Mucosa of descending colon (tissue), 3 donors: Measurements from ENCODE around the gene TUBA3C. TPM values are rescaled to one million over a fixed set of nuclear protein-coding genes. Genes with fewer than 3 reads are reported as not detected.
"Not testable (repeated sequence)": the region's sequence is repeated elsewhere in the genome, so short reads cannot be mapped to it uniquely, and the experiment has no call there.

Experiments used
- ATAC-seq: fragments of 200-7000 bp; cut with Tn5 transposase; one replicate; pipeline ENCODE4 v1.9.1; 2020; ENCODE audit warnings: mild to moderate bottlenecking, moderate library complexity
- DNase-seq, 3 donors: peaks; one replicate each; pipeline ENCODE4 v3.0.0-alpha.2; 2020
- H3K36me3 ChIP-seq: fragments of 200-600 bp; one replicate; pipeline ENCODE4 v1.8.0; 2021; ENCODE audit warnings: low read depth, mild to moderate bottlenecking
- H3K4me1 ChIP-seq: fragments of 200-600 bp; one replicate; pipeline ENCODE4 v1.8.0; 2021; ENCODE audit warnings: low read depth, mild to moderate bottlenecking
- H3K4me3 ChIP-seq: fragments of 200-600 bp; one replicate; pipeline ENCODE4 v1.8.0; 2021; ENCODE audit warnings: mild to moderate bottlenecking
- H3K9me3 ChIP-seq: fragments of 200-600 bp; one replicate; pipeline ENCODE4 v1.8.0; 2021; ENCODE audit warnings: mild to moderate bottlenecking
- intact Hi-C, 2 donors: fragments of 100-400 bp; cut with DNase I in 1 of 2; cut with micrococcal nuclease in 1 of 2; formaldehyde crosslinking; loops; one replicate each; pipeline versions ENCODE4 v1.11.0 to v1.11.1; 2022; cut with DNase I, micrococcal nuclease
- total RNA-seq, 3 donors: library from RNA; stranded (reverse); fragmentation: NEBNext Ultra II Directional in 2 of 3; extraction: Animal tissue kit (Norgen Biotek cat#: 25700) in 2 of 3; gene quantifications; one replicate each; pipeline versions ENCODE4 v1.2.1 to v1.2.4, GENCODE V29; 2021 to 2023
- TF ChIP-seq, protein P1 (sequence below): fragments of 200-600 bp; IDR thresholded peaks from one replicate; pipeline ENCODE4 v1.8.0; 2022; ENCODE audit warnings: antibody characterized with exemption, mild to moderate bottlenecking
- donor health status: DM: no; HTN: no; CAD: no; lungs with moderate emphysema.
- donor health status: DM: no; HTN: no; CAD: no.
- donor health status: DM: no; HTN: yes; CAD: no.

Gene TUBA3C
- total RNA-seq, 3 donors from 2014 or later = not detected

DNA sequence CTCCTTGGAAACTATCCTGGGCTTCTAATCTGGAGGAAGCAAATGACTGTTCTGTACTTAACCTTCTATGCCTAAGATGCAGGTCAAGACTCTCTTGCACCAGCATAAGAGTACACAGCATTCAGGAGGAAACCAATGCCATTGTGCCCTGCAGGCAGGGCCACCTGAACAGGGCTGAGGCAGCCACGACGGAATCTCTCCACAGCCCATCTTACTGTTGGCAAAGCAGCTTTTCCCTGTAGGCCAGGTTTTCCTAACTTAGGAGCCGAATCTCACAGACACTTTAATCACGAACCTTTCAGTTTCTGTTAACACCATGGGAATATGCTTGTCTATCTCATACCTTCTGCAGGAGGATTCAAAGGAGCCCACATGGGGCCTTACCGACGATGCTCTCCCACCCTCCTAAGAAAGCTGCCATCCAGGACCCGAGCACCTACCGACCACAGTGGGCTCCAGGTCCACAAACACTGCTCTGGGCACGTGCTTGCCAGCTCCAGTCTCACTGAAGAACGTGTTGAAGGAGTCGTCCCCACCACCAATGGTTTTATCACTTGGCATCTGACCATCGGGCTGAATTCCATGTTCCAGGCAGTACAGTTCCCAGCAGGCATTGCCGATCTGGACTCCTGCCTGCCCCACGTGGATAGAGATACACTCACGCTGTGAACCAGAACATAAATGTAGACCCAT lies 2.6 kb downstream of the TUBA3C start:
- Histone ChIP-seq H3K36me3 (no peaks in the 10 kb centered on the region), H3K9me3 (peaks cover 81% of the 10 kb centered on the region), H3K4me1 (no peaks in the 10 kb centered on the region), H3K4me3 (no peak overlapping the region)
- intact Hi-C loops = no loop called here
- DNase-seq (no peak), ATAC-seq (no peak)
- TF ChIP-seq, protein P1, sequence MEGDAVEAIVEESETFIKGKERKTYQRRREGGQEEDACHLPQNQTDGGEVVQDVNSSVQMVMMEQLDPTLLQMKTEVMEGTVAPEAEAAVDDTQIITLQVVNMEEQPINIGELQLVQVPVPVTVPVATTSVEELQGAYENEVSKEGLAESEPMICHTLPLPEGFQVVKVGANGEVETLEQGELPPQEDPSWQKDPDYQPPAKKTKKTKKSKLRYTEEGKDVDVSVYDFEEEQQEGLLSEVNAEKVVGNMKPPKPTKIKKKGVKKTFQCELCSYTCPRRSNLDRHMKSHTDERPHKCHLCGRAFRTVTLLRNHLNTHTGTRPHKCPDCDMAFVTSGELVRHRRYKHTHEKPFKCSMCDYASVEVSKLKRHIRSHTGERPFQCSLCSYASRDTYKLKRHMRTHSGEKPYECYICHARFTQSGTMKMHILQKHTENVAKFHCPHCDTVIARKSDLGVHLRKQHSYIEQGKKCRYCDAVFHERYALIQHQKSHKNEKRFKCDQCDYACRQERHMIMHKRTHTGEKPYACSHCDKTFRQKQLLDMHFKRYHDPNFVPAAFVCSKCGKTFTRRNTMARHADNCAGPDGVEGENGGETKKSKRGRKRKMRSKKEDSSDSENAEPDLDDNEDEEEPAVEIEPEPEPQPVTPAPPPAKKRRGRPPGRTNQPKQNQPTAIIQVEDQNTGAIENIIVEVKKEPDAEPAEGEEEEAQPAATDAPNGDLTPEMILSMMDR = no peak

DNA sequence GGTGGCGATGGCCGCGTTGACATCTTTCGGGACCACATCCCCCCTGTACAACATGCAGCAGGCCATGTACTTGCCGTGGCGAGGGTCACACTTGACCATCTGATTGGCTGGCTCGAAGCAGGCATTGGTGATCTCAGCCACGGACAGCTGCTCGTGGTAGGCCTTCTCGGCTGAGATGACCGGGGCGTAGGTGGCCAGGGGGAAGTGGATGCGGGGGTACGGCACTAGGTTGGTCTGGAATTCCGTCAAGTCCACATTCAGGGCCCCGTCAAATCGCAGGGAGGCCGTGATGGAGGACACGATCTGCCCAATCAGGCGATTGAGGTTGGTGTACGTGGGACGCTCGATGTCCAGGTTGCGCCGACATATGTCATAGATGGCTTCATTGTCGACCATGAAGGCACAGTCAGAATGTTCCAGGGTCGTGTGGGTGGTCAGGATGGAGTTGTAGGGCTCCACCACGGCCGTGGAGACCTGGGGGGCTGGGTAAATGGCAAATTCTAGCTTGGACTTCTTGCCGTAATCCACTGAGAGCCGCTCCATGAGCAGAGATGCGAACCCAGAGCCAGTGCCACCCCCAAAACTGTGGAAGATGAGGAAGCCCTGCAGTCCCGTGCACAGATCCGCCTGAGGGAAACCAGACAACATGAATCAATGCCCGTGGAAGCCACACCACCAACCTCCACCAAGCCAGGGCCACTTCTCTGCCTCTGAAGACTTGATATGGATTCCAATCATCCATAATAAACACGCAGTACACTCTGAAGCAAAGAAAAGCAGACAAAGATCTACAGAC lies 4.4 kb downstream of the TUBA3C start:
- H3K4me3 ChIP-seq, ATAC-seq, H3K4me1 ChIP-seq, DNase-seq, intact Hi-C loops, H3K36me3 ChIP-seq: not testable (repeated sequence)
- H3K9me3 ChIP-seq = peaks cover 71% of the 10 kb centered on the region

DNA sequence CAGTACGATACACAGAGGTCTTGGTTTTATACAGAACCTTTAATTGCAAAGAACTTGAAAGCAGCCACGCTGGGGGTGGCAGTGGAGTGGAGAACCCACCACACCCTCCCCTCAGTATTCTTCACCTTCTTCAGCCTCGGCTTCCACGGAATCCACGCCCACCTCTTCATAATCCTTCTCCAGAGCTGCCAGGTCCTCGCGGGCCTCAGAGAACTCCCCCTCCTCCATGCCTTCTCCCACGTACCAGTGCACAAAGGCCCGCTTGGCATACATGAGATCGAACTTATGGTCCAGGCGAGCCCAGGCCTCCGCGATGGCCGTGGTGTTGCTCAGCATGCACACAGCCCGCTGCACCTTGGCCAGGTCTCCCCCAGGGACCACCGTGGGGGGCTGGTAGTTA lies 7.9 kb downstream of the TUBA3C start:
- TF ChIP-seq, protein P1 = no peak
- intact Hi-C loops = no loop called here
- DNase-seq (no peak), ATAC-seq (no peak)
- Histone ChIP-seq H3K36me3 (no peaks in the 10 kb centered on the region), H3K9me3 (peaks cover 65% of the 10 kb centered on the region), H3K4me1 (no peaks in the 10 kb centered on the region), H3K4me3 (no peak overlapping the region)

DNA sequence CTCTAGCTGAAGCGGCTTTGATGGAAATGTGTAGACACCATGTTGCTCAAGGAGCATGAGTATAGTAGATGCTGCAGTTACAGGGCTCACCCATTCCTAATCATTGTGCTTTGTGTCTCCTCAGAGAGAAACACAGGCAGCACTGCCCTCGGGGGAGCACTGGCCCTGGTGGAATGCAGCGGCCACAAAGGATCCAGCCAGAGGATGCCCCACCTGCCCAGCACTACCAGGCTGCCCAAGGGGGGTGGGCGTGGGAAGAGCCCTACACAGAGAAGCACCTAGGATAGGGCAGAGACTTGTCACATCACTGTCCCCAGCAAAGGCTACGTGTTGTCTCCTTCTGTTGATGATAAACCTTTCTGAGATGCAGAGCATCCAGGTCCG lies 9.0 kb downstream of the TUBA3C start:
- intact Hi-C loops = no loop called here
- TF ChIP-seq, protein P1 = no peak
- Histone ChIP-seq H3K9me3 (peaks cover 55% of the 10 kb centered on the region), H3K4me1 (no peaks in the 10 kb centered on the region), H3K36me3 (no peaks in the 10 kb centered on the region), H3K4me3 (no peak overlapping the region)
- DNase-seq (no peak), ATAC-seq (no peak)

DNA sequence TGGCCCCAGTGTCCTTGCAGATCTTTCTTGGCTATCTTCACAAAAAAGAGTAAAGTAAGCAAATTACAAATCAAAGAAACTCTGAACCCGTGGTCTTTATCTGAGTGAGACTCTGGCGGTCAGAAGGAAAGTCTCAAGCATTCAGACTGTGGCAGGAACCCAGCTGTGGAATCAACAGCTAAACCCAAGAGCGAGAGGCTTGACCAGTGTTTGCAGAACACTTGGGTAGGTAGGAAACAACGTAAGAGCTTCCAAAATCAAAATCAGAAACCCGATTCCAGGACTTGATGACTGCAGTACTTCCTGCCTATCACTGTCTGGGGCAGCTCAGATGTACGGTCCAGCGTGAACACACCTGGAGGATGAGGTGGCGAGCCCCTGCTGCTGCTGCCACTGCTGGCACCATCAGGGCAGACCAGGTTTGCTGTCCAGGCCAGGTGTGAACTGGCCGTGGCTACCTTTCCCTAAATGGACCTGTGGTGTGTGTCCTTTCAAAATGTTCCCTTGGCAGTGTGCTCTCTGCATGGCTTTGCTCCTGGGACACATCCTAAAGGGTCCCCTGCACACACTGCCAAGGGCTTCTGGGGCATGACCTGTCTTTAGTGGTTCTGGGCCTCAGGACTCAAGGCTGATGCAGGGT lies 9.5 kb downstream of the TUBA3C start:
- H3K36me3 ChIP-seq = no peaks in the 10 kb centered on the region
- ATAC-seq = no peak

More for the DNA sequence above, 9.5 kb downstream of the TUBA3C start:
- TF ChIP-seq, protein P1 = no peak
- intact Hi-C loops = no loop called here
- H3K4me3 ChIP-seq = no peak overlapping the region
- DNase-seq = no peak
- peaks cover 51% of the 10 kb centered on the region for H3K9me3 ChIP-seq
- H3K4me1 ChIP-seq = no peaks in the 10 kb centered on the region
